Stromal cell of bone marrow (primary cell): ENCODE measurements around the gene POGZ.
A peak's percentile ranks its signal among the peaks of the same experiment; 100 is the strongest.

Experiments
- DNase-seq: peaks from one replicate; pipeline ENCODE4 v3.0.0-alpha.2; 2012; ENCODE audit warnings: low read depth

POGZ gene

GRCh38 chr1:151459331-151460046, at the start of gene POGZ:
Gene POGZ, minus strand, starts transcription at chr1:151459494. Its CDS starts 17,290 bp downstream, at chr1:151442204.
- DNase-seq, result peak; percentile 95

GRCh38 chr1:151508833-151509232, 49.5 kb upstream of the POGZ start:
- DNase-seq, result no peak

GRCh38 chr1:151504759-151505158, 45.5 kb upstream of the POGZ start:
- DNase-seq, result no peak

GRCh38 chr1:151504252-151504651, 45.0 kb upstream of the POGZ start:
- no peak for DNase-seq

- no peak for DNase-seq
Measured at GRCh38 chr1:151502859-151503780, 43.8 kb upstream of the POGZ start.

- no peak for DNase-seq
Measured at GRCh38 chr1:151502035-151502700, 42.9 kb upstream of the POGZ start.

- no peak for DNase-seq
Measured at GRCh38 chr1:151501474-151501873, 42.2 kb upstream of the POGZ start.

- no peak for DNase-seq
Measured at GRCh38 chr1:151499930-151500329, 40.6 kb upstream of the POGZ start.

- DNase-seq, result no peak
Measured at GRCh38 chr1:151499365-151499764, 40.1 kb upstream of the POGZ start.

GRCh38 chr1:151495316-151495715, 36.0 kb upstream of the POGZ start:
- DNase-seq, result no peak

- DNase-seq, result peak; percentile 11
Measured at GRCh38 chr1:151494741-151495281, 35.5 kb upstream of the POGZ start.

- DNase-seq, result no peak
Measured at GRCh38 chr1:151493042-151493441, 33.7 kb upstream of the POGZ start.

- DNase-seq, result no peak
Measured at GRCh38 chr1:151492120-151492519, 32.8 kb upstream of the POGZ start.

- no peak for DNase-seq
Measured at GRCh38 chr1:151491641-151492040, 32.3 kb upstream of the POGZ start.

GRCh38 chr1:151486557-151486956, 27.3 kb upstream of the POGZ start:
- DNase-seq, result no peak

GRCh38 chr1:151485685-151486255, 26.5 kb upstream of the POGZ start:
- no peak for DNase-seq

- DNase-seq, result no peak
Measured at GRCh38 chr1:151482017-151482416, 22.7 kb upstream of the POGZ start.

GRCh38 chr1:151479462-151479861, 20.2 kb upstream of the POGZ start:
- DNase-seq, result no peak

GRCh38 chr1:151478923-151479322, 19.6 kb upstream of the POGZ start:
- DNase-seq, result no peak

GRCh38 chr1:151478140-151478812, 19.0 kb upstream of the POGZ start:
- DNase-seq, result no peak

- DNase-seq, result no peak
Measured at GRCh38 chr1:151477066-151477465, 17.8 kb upstream of the POGZ start.
